Measurements from ENCODE around the gene RAB7B.
"Not testable (repeated sequence)": the region's sequence is repeated elsewhere in the genome, so short reads cannot be mapped to it uniquely, and the experiment has no call there.

The RAB7B gene

DNA sequence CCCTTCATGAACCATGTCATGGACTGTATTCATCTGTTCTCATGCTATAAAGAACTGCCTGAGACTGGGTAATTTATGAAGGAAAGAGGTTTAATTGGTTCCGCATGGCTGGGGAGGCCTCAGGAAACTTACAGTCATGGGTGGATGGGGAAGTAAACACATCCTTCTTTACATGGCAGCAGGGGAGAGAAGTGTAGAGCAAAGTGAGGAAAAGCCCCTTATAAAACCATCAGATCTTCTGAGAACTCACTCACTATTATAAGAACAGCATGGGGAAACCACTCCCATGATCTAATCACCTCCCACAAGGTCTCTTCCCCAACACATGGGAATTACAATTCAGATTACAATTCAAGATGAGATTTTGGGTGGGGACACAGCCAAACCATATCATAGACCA, 6.6 kb downstream of the RAB7B start:
- DNase-seq (ENCODE audit: low spot score), result not testable (repeated sequence)

GRCh38 chr1:205994346-205994745, 8.8 kb downstream of the RAB7B start:
- DNase-seq (ENCODE audit: low spot score), result no peak

DNA sequence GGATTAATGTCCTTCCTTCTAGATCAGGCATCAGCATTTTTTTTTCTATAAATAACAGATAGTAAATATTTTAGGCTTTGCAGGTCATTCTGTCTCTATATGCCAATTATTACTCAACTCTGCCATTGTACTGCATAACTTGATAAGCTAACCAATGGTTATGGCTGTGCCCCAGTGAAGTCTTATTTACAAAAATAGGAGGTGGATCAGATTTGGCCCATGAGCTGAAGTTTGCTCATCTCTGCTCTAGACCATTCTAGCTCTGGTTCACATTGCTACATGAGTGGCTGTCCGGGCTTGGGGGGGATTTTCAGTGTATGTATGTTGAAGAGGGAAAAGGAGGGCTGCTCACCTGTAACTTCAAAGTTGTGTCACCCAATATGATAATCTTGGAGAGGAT, 10.1 kb downstream of the RAB7B start:
- DNase-seq (ENCODE audit: low spot score), result no peak

DNA sequence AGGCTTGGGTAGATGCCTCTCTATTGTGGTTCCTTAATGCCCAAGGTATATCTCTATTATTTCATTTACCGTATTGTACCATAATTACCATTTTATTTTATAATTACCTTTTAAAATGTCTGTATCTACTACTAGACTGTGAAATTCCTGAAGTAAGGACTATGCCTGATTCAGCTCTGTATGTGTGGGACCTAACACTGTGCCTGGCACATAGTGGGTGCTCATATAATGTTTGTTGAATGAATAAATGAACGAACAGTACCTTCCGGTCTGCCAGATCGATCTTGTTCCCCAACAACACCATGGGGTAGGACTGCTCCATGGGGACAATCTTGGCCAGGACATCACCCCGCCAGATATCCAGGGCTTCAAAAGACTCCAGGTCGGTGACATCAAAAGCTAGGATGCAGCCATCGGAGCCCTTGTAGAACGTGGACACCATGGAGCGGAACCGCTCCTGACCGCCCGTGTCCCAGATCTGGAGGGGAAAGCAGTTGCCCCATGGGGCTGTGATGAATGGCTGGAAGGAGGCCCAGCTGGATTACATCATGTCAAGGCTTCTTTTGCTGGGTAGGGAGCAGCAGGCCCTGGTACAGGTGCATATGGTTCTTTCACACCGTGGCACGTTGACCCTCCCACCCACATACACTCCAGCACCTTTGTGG, 10.8 kb downstream of the RAB7B start:
- no peak for DNase-seq (ENCODE audit: low spot score)

- no peak for DNase-seq (ENCODE audit: low spot score)
Observed at GRCh38 chr1:205991237-205991636, 12.0 kb downstream of the RAB7B start.

- no peak for DNase-seq (ENCODE audit: low spot score)
Observed at GRCh38 chr1:205990226-205990625, 13.0 kb downstream of the RAB7B start.

DNA sequence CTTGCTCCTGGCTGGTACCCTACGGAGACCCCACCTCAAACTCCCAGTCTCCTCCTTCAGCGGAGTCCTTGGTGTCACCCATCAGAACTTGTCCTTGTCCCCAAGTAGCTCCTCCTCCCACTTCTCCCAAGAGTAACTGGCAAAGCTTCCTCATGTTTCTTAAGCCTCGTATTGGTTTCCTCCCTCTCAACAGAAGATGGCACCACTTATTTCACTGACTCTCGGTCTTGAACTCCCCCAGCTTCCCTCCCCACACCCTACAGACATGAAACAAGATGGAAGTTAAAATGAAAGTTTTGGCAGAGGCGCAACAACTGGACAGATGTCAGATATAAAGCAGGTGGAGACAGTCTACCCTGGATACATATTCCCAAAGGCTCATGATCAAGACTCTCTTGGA, 13.4 kb downstream of the RAB7B start:
- DNase-seq (ENCODE audit: low spot score), result no peak

DNA sequence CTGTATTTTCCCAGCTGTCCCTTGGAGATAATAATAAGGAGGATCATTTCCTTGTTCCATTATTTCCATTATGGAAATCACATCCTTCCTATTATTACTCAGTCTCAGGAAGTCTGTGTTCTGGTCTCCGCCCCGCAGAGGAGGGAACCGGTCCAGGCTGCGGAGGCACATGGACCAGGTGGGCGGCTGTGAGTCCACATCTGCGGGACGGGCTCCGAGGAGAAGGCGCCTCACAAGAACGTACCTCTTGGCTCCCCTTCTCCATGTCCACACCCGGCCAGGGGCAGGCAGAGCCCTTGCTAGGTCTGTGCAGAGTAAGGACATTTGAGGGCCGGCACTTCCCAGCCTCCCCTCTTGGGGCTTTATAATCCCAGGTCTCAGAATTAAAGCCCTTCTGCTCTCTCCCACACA, 14.6 kb downstream of the RAB7B start:
- no peak for DNase-seq (ENCODE audit: low spot score)

DNA sequence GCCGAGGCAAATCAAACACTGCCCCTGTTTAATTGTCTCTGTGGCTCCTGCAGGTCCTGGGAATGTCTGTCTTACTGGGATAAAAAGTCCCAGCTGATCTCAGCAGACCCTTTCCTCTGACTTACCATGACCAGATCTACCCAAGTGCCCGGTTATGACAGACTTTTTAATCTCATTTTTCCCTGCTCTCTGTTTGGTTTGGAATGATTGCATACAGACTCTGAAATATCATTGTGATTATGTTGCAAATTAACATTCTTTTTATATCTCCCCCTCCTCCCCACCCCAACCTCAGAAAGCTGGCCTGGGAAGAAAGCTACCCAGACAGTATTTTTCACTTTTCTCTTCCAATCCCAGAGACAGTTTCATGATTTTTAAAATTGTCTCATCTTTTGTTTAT, 16.3 kb downstream of the RAB7B start:
- no peak for DNase-seq (ENCODE audit: low spot score)

DNA sequence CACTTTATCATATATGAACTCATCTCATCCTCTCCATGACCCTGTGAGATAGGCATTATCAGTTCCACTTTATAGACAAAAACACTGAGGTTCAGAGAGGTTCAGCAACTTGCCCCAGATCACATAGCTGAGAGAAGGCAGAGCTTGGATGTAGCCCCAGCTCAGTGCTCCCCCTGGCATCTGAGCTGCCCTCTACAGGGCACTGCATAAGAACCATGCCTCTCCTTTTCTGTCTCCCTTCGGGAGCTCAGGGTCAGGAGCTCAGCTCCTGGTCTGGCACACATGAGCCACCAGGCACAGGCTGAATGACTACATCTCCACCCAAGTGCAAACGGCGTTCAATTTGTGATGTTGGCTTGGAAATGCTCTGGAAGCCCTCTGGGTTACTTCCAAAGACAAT, 16.9 kb downstream of the RAB7B start:
- DNase-seq (ENCODE audit: low spot score), result no peak

GRCh38 chr1:205985330-205986005, 17.7 kb downstream of the RAB7B start:
- no peak for DNase-seq (ENCODE audit: low spot score)

GRCh38 chr1:205983925-205984725, 19.1 kb downstream of the RAB7B start:
- peak; percentile 39 for DNase-seq (ENCODE audit: low spot score)

DNA sequence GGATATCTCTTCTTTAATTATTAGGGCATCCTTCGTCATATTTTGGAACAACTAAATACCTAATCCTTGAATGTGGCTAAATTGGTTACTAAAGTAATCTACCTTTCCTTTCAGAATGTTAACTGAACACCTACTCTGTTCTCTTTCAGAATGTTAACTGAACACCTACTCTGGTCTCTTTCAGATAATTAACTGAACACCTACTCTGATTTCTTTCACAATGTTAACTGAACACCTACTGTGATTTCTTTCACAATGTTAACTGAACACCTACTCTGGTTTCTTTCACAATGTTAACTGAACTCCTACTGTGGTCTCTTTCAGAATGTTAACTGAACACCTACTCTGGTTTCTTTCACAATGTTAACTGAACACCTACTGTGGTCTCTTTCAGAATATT, 21.9 kb downstream of the RAB7B start:
- DNase-seq (ENCODE audit: low spot score), result no peak

GRCh38 chr1:205980237-205980870, 22.8 kb downstream of the RAB7B start:
- no peak for DNase-seq (ENCODE audit: low spot score)

DNA sequence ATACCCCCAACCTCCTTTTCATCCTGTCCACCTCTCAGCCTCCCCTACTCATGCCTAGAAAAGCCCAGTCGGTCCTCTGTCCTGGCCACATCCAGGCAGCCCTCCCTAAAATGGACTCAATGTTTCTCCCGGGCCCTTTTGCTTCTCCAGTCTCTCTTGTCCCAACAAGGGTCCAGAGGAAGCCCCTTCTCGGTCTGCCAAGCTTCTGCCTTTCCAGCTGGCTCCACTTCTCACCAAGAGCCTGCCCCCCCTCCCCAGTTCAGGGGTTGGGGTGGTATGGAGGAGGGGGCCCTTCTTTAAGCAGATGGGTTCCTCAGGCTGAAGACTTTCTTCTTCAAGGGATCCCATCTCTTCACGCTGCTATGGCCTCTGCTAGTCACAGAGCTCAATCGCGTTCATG, 23.9 kb downstream of the RAB7B start:
- no peak for DNase-seq (ENCODE audit: low spot score)

DNA sequence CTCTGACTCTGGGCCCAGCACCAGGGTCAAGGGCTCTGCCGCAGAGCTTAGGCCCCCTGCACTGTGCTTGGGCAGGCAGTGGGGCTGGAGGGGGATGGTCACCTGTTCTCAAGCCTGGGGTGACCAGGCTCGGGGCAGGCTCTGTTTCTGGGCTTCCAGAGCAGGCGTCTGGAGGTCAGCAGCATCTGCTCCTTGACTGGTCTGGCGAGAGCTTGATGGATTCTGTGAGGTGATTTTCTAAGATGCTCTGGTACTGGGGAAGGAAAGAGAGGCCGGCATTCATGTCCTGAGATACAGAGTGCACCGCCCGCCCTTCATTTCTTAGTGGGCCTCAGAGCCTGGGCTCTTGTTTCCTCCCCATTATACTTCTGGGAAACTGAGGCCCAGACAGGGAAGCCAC, 24.5 kb downstream of the RAB7B start:
- no peak for DNase-seq (ENCODE audit: low spot score)

DNA sequence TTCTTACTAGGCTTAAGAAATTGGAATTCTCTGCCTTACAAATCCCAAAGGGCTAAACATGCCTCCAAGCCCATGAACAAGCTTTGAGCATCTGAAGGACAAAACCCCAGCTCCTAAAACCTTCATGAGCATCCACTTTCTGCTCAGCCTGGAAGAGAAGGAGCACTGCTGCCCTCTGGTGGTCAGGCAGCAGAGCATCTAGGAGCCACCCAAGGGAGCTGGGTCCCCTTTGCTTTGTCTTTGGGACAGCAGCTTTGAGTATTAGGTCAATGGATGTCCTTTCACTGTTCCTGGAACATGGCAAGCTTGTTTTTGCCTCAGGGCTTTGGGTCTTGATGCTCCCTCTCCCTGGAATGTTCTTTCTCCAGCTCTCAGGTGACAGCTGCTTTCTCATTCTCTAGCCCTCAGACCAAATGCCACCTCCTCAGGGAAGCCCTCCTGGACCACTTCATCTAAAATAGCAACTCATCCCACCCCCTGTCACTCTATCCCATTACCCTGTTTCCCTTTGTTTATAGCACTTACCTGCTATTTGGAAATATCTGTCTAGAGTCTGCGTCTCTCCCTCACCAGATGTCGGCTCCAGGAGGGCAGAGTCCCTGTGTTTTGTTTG, 25.7 kb downstream of the RAB7B start:
- peak; percentile 80 for DNase-seq (ENCODE audit: low spot score)

DNA sequence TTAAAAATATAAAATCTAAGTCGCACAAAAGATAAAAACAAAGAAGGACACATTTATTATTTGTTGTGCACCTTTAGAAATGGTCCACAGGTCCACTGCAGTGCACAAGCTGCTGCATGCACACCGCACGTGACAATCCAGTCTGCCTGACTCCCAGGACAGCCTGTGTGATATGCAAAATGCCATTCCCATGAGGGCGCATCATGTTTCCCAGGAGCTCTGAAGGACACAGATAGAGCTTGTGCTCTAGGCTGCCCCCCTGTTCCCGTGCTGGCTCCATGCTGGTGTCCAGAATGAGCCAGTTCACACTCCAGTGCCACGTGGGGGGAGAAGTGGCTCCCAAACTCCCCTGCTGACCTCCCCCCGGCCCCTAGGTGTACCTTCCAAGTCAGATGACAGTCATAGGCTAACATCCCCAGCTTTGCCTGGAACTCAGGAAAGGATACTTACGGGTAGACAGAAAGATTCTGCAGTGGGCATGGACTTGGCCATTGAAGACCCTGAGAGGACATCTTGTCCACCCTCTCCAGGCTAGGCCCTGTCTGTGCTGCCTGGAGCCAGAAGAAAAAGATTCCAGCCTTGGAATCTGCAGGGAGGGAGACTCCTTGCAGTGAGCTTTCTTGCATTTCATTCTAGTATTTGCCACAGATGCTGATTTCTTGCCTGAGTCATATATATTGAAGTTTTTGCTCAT, 26.3 kb downstream of the RAB7B start:
- no peak for DNase-seq (ENCODE audit: low spot score)

GRCh38 chr1:205976036-205976435, 27.2 kb downstream of the RAB7B start:
- DNase-seq (ENCODE audit: low spot score), result no peak

- DNase-seq (ENCODE audit: low spot score), result no peak
Observed at GRCh38 chr1:205975387-205975998, 27.7 kb downstream of the RAB7B start.

DNA sequence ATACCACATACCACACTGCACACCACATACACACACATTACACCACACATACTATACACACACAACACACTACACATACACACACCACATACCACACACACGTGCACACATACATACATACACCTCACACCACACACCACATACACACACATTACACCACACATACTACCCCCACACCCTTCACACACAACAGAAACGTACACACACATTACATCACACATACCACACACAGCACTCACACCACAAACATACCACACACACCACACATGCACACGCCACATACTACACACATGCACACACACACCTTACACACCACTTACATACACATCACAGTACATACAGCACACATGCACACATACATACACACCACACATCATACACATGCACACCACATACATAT, 28.5 kb downstream of the RAB7B start:
- no peak for DNase-seq (ENCODE audit: low spot score)

Measured in LoVo (cell line).